HepG2 (cell line): Measurements from ENCODE around the gene FRG1. TPM values are rescaled to one million over a fixed set of nuclear protein-coding genes. Genes with fewer than 3 reads are reported as not detected.

Experiments used
- ARID3A ChIP-seq: IDR thresholded peaks from 2 replicates; pipeline ENCODE4 v1.6.1; 2012; ENCODE audit warnings: low read depth, low read length, improper control_type of control experiment
- ATAD3A ChIP-seq: sonication (generic); formaldehyde crosslinking; IDR thresholded peaks from 2 replicates; pipeline ENCODE4 v1.4.0; 2020; ENCODE audit warnings: missing genetic modification reagents
- ATF2 ChIP-seq: sonication (generic); formaldehyde crosslinking; IDR thresholded peaks from 2 replicates; pipeline ENCODE4 v1.4.0; 2020; ENCODE audit warnings: missing genetic modification reagents
- NR3C1 ChIP-seq: sonication (generic); formaldehyde crosslinking; IDR thresholded peaks from 2 replicates; pipeline ENCODE4 v1.4.0; 2020; ENCODE audit warnings: missing genetic modification reagents
- ONECUT2 ChIP-seq: sonication (generic); formaldehyde crosslinking; IDR thresholded peaks from 2 replicates; pipeline ENCODE4 v1.4.0; 2020; ENCODE audit warnings: missing genetic modification reagents
- PRPF4 ChIP-seq: fragments of 200-400 bp; formaldehyde crosslinking; IDR thresholded peaks from 2 replicates; pipeline ENCODE4 v1.6.1; 2016; ENCODE audit warnings: low read length, low read depth; ENCODE audit not compliant: poor library complexity, severe bottlenecking
- SIN3A ChIP-seq: IDR thresholded peaks from 2 replicates; pipeline ENCODE4 v1.6.1; 2011; ENCODE audit warnings: low read depth, mild to moderate bottlenecking, control low read depth, low read length, borderline replicate concordance
- ZBTB44 ChIP-seq: sonication (generic); formaldehyde crosslinking; IDR thresholded peaks from 2 replicates; pipeline ENCODE4 v1.4.0; 2020; ENCODE audit warnings: missing genetic modification reagents
- ZFAT ChIP-seq: sonication (generic); formaldehyde crosslinking; conservative IDR thresholded peaks from 2 replicates; pipeline ENCODE4 v1.8.1; 2023; ENCODE audit warnings: missing genetic modification reagents, inconsistent platforms
- ZNF138 ChIP-seq: sonication (generic); formaldehyde crosslinking; IDR thresholded peaks from 2 replicates; pipeline ENCODE4 v1.5.0; 2020; ENCODE audit warnings: mild to moderate bottlenecking, low read depth, missing genetic modification reagents
- ZNF263 ChIP-seq: sonication (generic); formaldehyde crosslinking; IDR thresholded peaks from 2 replicates; pipeline ENCODE4 v1.4.0; 2020; ENCODE audit warnings: missing genetic modification reagents
- ZNF589 ChIP-seq: sonication (generic); formaldehyde crosslinking; conservative IDR thresholded peaks from 2 replicates; pipeline ENCODE4 v1.8.0; 2022; ENCODE audit warnings: mild to moderate bottlenecking, moderate library complexity, missing genetic modification reagents
- ZNF660 ChIP-seq: sonication (generic); formaldehyde crosslinking; IDR thresholded peaks from 2 replicates; pipeline ENCODE4 v1.5.1; 2020; ENCODE audit warnings: mild to moderate bottlenecking, low read depth, missing genetic modification reagents, borderline replicate concordance
- polyA plus RNA-seq, 8 experiments: library from polyadenylated mRNA; depleted of rRNA in 3 of 8; stranded (reverse) in 7 of 8; unstranded in 1 of 8; fragments of >200 nt; fragmentation: Illumina TruSeq in 4 of 8; extraction: Trizol in 4 of 8; gene quantifications; 2 replicates each; pipeline versions ENCODE4 v1.2.1 to v1.2.3, GENCODE V29; 2011 to 2016; ENCODE audit warnings: low read depth in 4 of 8, missing spikeins in 1 of 8, mixed read lengths in 1 of 8; ENCODE audit not compliant: insufficient read depth in 1 of 8
- total RNA-seq, 5 experiments: library from RNA; depleted of rRNA; stranded (reverse); fragments of >200 nt; fragmentation: Illumina TruSeq; extraction: Trizol; gene quantifications; 2 replicates each; pipeline ENCODE4 v1.2.3, GENCODE V29; 2016; ENCODE audit warnings: low read depth in 1 of 5
- TF ChIP-seq, protein P1 (sequence below): sonication (generic); formaldehyde crosslinking; IDR thresholded peaks from 2 replicates; pipeline ENCODE4 v1.8.0; 2022; ENCODE audit warnings: mild to moderate bottlenecking, missing genetic modification reagents, moderate library complexity
- TF ChIP-seq, protein P2 (sequence below): sonication (generic); formaldehyde crosslinking; IDR thresholded peaks from 2 replicates; pipeline ENCODE4 v1.8.1; 2023; ENCODE audit warnings: mild to moderate bottlenecking, missing genetic modification reagents

FRG1 gene
- total and polyA plus RNA-seq, 2 of the 13 experiments (the other 11 are each of a cell fraction or from before 2014, with no cell fraction given): 5.7 to 42.6 TPM

- TF ChIP-seq, protein P1, sequence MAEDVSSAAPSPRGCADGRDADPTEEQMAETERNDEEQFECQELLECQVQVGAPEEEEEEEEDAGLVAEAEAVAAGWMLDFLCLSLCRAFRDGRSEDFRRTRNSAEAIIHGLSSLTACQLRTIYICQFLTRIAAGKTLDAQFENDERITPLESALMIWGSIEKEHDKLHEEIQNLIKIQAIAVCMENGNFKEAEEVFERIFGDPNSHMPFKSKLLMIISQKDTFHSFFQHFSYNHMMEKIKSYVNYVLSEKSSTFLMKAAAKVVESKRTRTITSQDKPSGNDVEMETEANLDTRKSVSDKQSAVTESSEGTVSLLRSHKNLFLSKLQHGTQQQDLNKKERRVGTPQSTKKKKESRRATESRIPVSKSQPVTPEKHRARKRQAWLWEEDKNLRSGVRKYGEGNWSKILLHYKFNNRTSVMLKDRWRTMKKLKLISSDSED (CRISPR knock-in tag): no peak
- TF ChIP-seq ZFAT (0 out of 2 replicates have a peak, but pooled peaks have one; percentile 63), NR3C1 (no peak), ZBTB44 (CRISPR knock-in tag) (peak; percentile 75; the same call in 1 of the 2 replicates), ARID3A (0 out of 2 replicates have a peak, but pooled peaks have one; percentile 14), ZNF138 (CRISPR knock-in tag) (no peak; the same call in none of the 2 replicates), ONECUT2 (CRISPR knock-in tag) (no peak), SIN3A (peak; percentile 97), ZNF660 (CRISPR knock-in tag) (no peak), ZNF589 (CRISPR knock-in tag) (peak; percentile 81; the same call in 1 of the 2 replicates), ZNF263 (CRISPR knock-in tag) (peak; percentile 63; the same call in 1 of the 2 replicates), ATF2 (peak; percentile 83), ATAD3A (CRISPR knock-in tag) (no peak), PRPF4 (no peak)
- TF ChIP-seq, protein P2, sequence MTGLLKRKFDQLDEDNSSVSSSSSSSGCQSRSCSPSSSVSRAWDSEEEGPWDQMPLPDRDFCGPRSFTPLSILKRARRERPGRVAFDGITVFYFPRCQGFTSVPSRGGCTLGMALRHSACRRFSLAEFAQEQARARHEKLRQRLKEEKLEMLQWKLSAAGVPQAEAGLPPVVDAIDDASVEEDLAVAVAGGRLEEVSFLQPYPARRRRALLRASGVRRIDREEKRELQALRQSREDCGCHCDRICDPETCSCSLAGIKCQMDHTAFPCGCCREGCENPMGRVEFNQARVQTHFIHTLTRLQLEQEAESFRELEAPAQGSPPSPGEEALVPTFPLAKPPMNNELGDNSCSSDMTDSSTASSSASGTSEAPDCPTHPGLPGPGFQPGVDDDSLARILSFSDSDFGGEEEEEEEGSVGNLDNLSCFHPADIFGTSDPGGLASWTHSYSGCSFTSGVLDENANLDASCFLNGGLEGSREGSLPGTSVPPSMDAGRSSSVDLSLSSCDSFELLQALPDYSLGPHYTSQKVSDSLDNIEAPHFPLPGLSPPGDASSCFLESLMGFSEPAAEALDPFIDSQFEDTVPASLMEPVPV (CRISPR knock-in tag): 0 out of 2 replicates have a peak, but pooled peaks have one; percentile 64
Measured at GRCh38 chr4:189940178-189941004, at the start of gene FRG1 (continued).
